Measurements from ENCODE around the gene ATP10D. TPM values are rescaled to one million over a fixed set of nuclear protein-coding genes. Genes with fewer than 3 reads are reported as not detected.

ATP10D gene
- total RNA-seq, 1 experiment from 2014 or later = 3.8 TPM

- H3K79me2 ChIP-seq (ENCODE audit: insufficient read depth, low read length) = no peaks in the 10 kb centered on the region
- H3K4me2 ChIP-seq (ENCODE audit: insufficient read depth, insufficient read length, low read length) = no peak overlapping the region
Measured at GRCh38 chr4:47533689-47534347, 48.7 kb downstream of the ATP10D start.

More at GRCh38 chr4:47533689-47534347, 48.7 kb downstream of the ATP10D start:
- Mint-ChIP-seq H3K27me3 (ENCODE audit: low read depth) (no peaks in the 10 kb centered on the region), H3K4me1 (peaks cover 15 to 19% of the 10 kb centered on the region in 2 experiments), H3K27ac (no peak overlapping the region), H3K9me3 (peaks cover 9 to 12% of the 10 kb centered on the region in 2 experiments), H3K36me3 (ENCODE audit: insufficient read depth in 1 of 3, low read depth in 3 of 3) (peaks cover 0 to 21% (median 6%) of the 10 kb centered on the region in 3 experiments; a peak in 5 of 7 replicates), H3K4me3 (no peak overlapping the region)
- Histone ChIP-seq H4K91ac (ENCODE audit: insufficient read length, low read depth, low read length) (no peak overlapping the region), H3K9ac (ENCODE audit: extremely low read depth, insufficient read length, low read length) (no peak overlapping the region), H2AFZ (ENCODE audit: low read length) (no peak overlapping the region), H4K20me1 (ENCODE audit: control insufficient read depth, insufficient read depth, insufficient read length) (no peaks in the 10 kb centered on the region), H3T11ph (ENCODE audit: low read length) (no peak overlapping the region), H3K23me2 (ENCODE audit: insufficient read length, low read depth, low read length, poor library complexity, severe bottlenecking) (no peaks in the 10 kb centered on the region), H3K23ac (ENCODE audit: insufficient read length, low read depth, low read length) (no peak overlapping the region), H2BK12ac (ENCODE audit: insufficient read length, low read depth, low read length) (no peak overlapping the region), H4K8ac (replicated peaks; ENCODE audit: insufficient read length, low read depth, low read length) (no peak overlapping the region), H3K79me1 (ENCODE audit: insufficient read depth, low read depth, low read length, poor library complexity, severe bottlenecking) (no peaks in the 10 kb centered on the region), H2AK5ac (ENCODE audit: insufficient read length, low read length) (no peak overlapping the region), H3K4ac (ENCODE audit: low read depth, low read length) (no peak overlapping the region), H3K27ac (ENCODE audit: insufficient read length, low read depth, low read length) (no peak overlapping the region), H2BK15ac (ENCODE audit: low read depth, low read length) (no peak overlapping the region), H3K9me3 (ENCODE audit: control insufficient read depth, low read depth, low read length) (no peaks in the 10 kb centered on the region), H2BK5ac (ENCODE audit: insufficient read length, low read length) (no peak overlapping the region), H3K56ac (ENCODE audit: insufficient read length, low read depth, low read length) (no peak overlapping the region), H3K14ac (ENCODE audit: insufficient read depth, low read length) (no peak overlapping the region), H4K5ac (ENCODE audit: insufficient read length, low read depth, low read length) (no peak overlapping the region), H2BK120ac (ENCODE audit: low read depth, low read length, poor library complexity, severe bottlenecking) (no peak overlapping the region), H2BK20ac (ENCODE audit: low read depth, low read length, poor library complexity, severe bottlenecking) (no peak overlapping the region), H3K27me3 (ENCODE audit: insufficient read depth, low read length) (no peaks in the 10 kb centered on the region), H3K18ac (ENCODE audit: insufficient read length, low read depth, low read length) (no peak overlapping the region), H3K4me1 (ENCODE audit: insufficient read depth, low read length) (peaks cover 3% of the 10 kb centered on the region; the same call in 1 of the 2 replicates)
- no peak for TF ChIP-seq CTCF (conservative IDR thresholded peaks at IDR 0.05)
- no CpG with 5 or more reads among the region's 4 CpGs for WGBS (ENCODE audit: extremely low coverage, insufficient read length, low lambda C conversion rate)
- DNase-seq = no peak
